Measurements from ENCODE around the gene CNN2. TPM values are rescaled to one million over a fixed set of nuclear protein-coding genes. Genes with fewer than 3 reads are reported as not detected.

The CNN2 gene
- total and polyA plus RNA-seq, 2 of the 4 experiments (the other 2 are of a cell fraction), result 272 to 395 TPM

GRCh38 chr19:991932-992669 lies 34.3 kb upstream of the CNN2 start:
- Histone ChIP-seq H4K20me1 (ENCODE audit: insufficient read depth, low read length) (no peaks in the 10 kb centered on the region; the same call in 1 of the 2 replicates), H2BK15ac (ENCODE audit: low read depth, low read length) (no peak overlapping the region), H3K4ac (ENCODE audit: low read depth, low read length) (no peak overlapping the region), H3K4me1 (ENCODE audit: control insufficient read depth, insufficient read depth, low read length) (peaks cover 5% of the 10 kb centered on the region), H3K23ac (ENCODE audit: low read depth, low read length) (no peak overlapping the region), H3K4me2 (ENCODE audit: low read depth, low read length) (no peak overlapping the region), H3K18ac (ENCODE audit: low read depth, low read length) (no peak overlapping the region), H3K9ac (ENCODE audit: low read depth, low read length) (no peak overlapping the region), H3K4me3 (ENCODE audit: insufficient read depth, low read depth, low read length) (no peak overlapping the region), H2BK5ac (ENCODE audit: low read depth, low read length, poor library complexity, severe bottlenecking) (no peak overlapping the region), H2BK120ac (ENCODE audit: low read depth, low read length) (no peak overlapping the region), H3K36me3 (ENCODE audit: control insufficient read depth, insufficient read depth, low read length) (peaks cover 46% of the 10 kb centered on the region), H3K9me3 (ENCODE audit: control insufficient read depth, insufficient read depth, low read length) (no peaks in the 10 kb centered on the region), H3K14ac (replicated peaks; ENCODE audit: low read depth, low read length) (no peak overlapping the region), H3K56ac (ENCODE audit: extremely low read depth, insufficient read depth, low read length) (no peak overlapping the region), H2BK20ac (ENCODE audit: low read depth, low read length) (no peak overlapping the region), H3K9me1 (ENCODE audit: insufficient read depth, low read length) (no peaks in the 10 kb centered on the region), H3K27me3 (ENCODE audit: control insufficient read depth, insufficient read depth, low read length) (peaks cover 13% of the 10 kb centered on the region), H4K91ac (ENCODE audit: insufficient read depth, low read depth, low read length) (no peak overlapping the region), H2AK9ac (replicated peaks; ENCODE audit: low read depth, low read length, poor library complexity) (no peak overlapping the region), H3K79me1 (ENCODE audit: low read depth in 1 of 2, low read length in 2 of 2) (peaks cover 0 to 5% of the 10 kb centered on the region in 2 experiments; a peak in 2 of 4 replicates), H4K5ac (ENCODE audit: low read depth, low read length) (no peak overlapping the region), H2AK5ac (ENCODE audit: low read depth, low read length) (no peak overlapping the region), H4K8ac (ENCODE audit: low read depth in 2 of 2, low read length in 2 of 2) (no peak overlapping the region), H2AFZ (replicated peaks; ENCODE audit: low read length, poor library complexity) (no peak overlapping the region), H3K27ac (ENCODE audit: insufficient read depth, low read length) (no peak overlapping the region)
- ATAC-seq (ENCODE audit: low read depth), result no peak
- intact Hi-C loops (cut with micrococcal nuclease) (no loop called here), dilution Hi-C loops (cut with HindIII; ENCODE audit: low sequenced_read_pairs, unreplicated experiment) (no loop called here), in situ Hi-C loops (cut with MboI; ENCODE audit: low sequenced_read_pairs) (no loop called here)
- WGBS, 2 experiments (ENCODE audit: extremely low coverage in 2 of 2, insufficient read length in 1 of 2), result 91% methylated on average over 6 of the region's 42 CpGs; no CpG with 5 or more reads in 1 of the 2 experiments
- BruUV-seq (replicated peaks), result no TSS peak
- POLR2A ChIA-PET (ENCODE audit: unreplicated experiment), result no interaction called here
- CTCF ChIA-PET, result no interaction called here
- no peak for DNase-seq
- no peak for TF ChIP-seq CHD1 (IDR thresholded peaks at IDR 0.05; ENCODE audit: low read depth, low read length)
- no peak for TF ChIP-seq MAFK (IDR thresholded peaks at IDR 0.05; ENCODE audit: low read depth, low read length)
- TF ChIP-seq RCOR1 (IDR thresholded peaks at IDR 0.05; ENCODE audit: insufficient replicate concordance, low read length), result no peak
- no peak for TF ChIP-seq MAZ (IDR thresholded peaks at IDR 0.05; ENCODE audit: borderline replicate concordance, low read depth, low read length)
- TF ChIP-seq ELK1 (IDR thresholded peaks at IDR 0.05; ENCODE audit: borderline replicate concordance, low read depth, low read length), result no peak
- TF ChIP-seq NFE2L2 (IDR thresholded peaks at IDR 0.05; ENCODE audit: low read depth, low read length), result no peak
- no peak for TF ChIP-seq BHLHE40 (IDR thresholded peaks at IDR 0.05; ENCODE audit: low read depth, low read length)
- no peak for TF ChIP-seq USF2 (IDR thresholded peaks at IDR 0.05; ENCODE audit: low read depth, low read length)
